Measurements from ENCODE around the gene ARL6IP1. TPM values are rescaled to one million over a fixed set of nuclear protein-coding genes. Genes with fewer than 3 reads are reported as not detected.

The ARL6IP1 gene
- total and polyA plus RNA-seq, 2 of the 13 experiments (the other 11 are each of a cell fraction or from before 2014, with no cell fraction given) = 263 to 373 TPM

DNA sequence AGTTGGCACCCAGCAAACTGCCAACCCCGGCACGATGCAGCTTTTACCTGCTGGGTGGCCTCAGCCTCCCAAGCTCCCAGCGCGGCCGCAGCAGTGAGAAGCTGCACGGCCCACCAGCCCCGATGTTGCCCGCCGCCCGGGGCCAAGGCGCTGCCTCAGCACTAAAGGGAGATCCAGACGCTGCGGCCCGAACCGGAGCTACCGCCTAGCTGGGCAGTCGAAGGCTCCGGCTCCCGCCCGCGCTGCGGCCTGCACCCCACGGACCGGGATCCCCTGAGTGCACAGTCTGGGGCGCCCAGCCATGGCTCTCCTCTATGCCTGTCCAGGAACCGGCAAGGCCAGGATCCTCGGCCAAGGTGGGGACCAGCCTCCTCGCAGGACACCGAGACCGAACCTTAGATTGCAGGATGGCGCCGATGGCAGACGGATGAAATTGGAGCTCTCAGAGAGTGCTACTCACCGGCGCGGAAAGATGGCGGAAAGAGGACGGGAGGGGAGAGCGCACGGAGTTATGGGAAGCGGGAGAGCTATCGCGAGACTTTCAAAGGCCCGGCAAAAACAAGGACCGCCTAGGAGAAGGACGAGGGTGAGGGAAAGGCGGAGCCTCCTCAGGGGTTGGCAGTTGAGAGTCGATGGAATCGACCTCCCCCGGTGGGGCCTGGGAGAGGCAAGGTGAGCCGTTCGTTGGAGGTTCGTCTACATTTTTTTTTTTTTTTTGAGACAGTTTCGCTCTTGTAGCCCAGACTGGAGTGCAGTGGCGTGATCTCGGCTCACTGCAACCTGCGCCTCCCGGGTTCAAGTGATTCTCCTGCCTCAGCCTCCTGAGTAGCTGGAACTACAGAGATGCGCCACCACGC is 11.3 kb downstream of the ARL6IP1 start, which contains the start of gene RPS15A (continued):
- TF ChIP-seq ZNF263 (CRISPR knock-in tag; IDR thresholded peaks at IDR 0.05) = peak; percentile 90
- TF ChIP-seq, protein P1, sequence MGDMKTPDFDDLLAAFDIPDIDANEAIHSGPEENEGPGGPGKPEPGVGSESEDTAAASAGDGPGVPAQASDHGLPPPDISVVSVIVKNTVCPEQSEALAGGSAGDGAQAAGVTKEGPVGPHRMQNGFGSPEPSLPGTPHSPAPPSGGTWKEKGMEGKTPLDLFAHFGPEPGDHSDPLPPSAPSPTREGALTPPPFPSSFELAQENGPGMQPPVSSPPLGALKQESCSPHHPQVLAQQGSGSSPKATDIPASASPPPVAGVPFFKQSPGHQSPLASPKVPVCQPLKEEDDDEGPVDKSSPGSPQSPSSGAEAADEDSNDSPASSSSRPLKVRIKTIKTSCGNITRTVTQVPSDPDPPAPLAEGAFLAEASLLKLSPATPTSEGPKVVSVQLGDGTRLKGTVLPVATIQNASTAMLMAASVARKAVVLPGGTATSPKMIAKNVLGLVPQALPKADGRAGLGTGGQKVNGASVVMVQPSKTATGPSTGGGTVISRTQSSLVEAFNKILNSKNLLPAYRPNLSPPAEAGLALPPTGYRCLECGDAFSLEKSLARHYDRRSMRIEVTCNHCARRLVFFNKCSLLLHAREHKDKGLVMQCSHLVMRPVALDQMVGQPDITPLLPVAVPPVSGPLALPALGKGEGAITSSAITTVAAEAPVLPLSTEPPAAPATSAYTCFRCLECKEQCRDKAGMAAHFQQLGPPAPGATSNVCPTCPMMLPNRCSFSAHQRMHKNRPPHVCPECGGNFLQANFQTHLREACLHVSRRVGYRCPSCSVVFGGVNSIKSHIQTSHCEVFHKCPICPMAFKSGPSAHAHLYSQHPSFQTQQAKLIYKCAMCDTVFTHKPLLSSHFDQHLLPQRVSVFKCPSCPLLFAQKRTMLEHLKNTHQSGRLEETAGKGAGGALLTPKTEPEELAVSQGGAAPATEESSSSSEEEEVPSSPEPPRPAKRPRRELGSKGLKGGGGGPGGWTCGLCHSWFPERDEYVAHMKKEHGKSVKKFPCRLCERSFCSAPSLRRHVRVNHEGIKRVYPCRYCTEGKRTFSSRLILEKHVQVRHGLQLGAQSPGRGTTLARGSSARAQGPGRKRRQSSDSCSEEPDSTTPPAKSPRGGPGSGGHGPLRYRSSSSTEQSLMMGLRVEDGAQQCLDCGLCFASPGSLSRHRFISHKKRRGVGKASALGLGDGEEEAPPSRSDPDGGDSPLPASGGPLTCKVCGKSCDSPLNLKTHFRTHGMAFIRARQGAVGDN (CRISPR knock-in tag; IDR thresholded peaks at IDR 0.05) = peak; percentile 97
- TF ChIP-seq TOPORS (CRISPR knock-in tag; IDR thresholded peaks at IDR 0.05) = peak; percentile 98
- peak; percentile 78 for TF ChIP-seq GFI1 (CRISPR knock-in tag; IDR thresholded peaks at IDR 0.05; ENCODE audit: borderline replicate concordance)
- peak; percentile 98 for TF ChIP-seq THAP9 (CRISPR knock-in tag; IDR thresholded peaks at IDR 0.05; ENCODE audit: borderline replicate concordance)
- TF ChIP-seq, protein P2, sequence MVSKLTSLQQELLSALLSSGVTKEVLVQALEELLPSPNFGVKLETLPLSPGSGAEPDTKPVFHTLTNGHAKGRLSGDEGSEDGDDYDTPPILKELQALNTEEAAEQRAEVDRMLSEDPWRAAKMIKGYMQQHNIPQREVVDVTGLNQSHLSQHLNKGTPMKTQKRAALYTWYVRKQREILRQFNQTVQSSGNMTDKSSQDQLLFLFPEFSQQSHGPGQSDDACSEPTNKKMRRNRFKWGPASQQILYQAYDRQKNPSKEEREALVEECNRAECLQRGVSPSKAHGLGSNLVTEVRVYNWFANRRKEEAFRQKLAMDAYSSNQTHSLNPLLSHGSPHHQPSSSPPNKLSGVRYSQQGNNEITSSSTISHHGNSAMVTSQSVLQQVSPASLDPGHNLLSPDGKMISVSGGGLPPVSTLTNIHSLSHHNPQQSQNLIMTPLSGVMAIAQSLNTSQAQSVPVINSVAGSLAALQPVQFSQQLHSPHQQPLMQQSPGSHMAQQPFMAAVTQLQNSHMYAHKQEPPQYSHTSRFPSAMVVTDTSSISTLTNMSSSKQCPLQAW (CRISPR knock-in tag; IDR thresholded peaks at IDR 0.05) = peak; percentile 97
- peak; percentile 97 for TF ChIP-seq EED (CRISPR knock-in tag; IDR thresholded peaks at IDR 0.05)
- peak; percentile 94 for TF ChIP-seq ZFAT (CRISPR knock-in tag; conservative IDR thresholded peaks at IDR 0.05)
- TF ChIP-seq ERF (CRISPR knock-in tag; IDR thresholded peaks at IDR 0.05) = peak; percentile 99
- TF ChIP-seq YEATS2 (CRISPR knock-in tag; IDR thresholded peaks at IDR 0.05; ENCODE audit: borderline replicate concordance) = peak; percentile 100
- peak; percentile 87; the same call in 1 of the 2 replicates for TF ChIP-seq ZNF251 (CRISPR knock-in tag; IDR thresholded peaks at IDR 0.05)
- TF ChIP-seq JUN (CRISPR knock-in tag; IDR thresholded peaks at IDR 0.05) = peak; percentile 87
- TF ChIP-seq, protein P3, sequence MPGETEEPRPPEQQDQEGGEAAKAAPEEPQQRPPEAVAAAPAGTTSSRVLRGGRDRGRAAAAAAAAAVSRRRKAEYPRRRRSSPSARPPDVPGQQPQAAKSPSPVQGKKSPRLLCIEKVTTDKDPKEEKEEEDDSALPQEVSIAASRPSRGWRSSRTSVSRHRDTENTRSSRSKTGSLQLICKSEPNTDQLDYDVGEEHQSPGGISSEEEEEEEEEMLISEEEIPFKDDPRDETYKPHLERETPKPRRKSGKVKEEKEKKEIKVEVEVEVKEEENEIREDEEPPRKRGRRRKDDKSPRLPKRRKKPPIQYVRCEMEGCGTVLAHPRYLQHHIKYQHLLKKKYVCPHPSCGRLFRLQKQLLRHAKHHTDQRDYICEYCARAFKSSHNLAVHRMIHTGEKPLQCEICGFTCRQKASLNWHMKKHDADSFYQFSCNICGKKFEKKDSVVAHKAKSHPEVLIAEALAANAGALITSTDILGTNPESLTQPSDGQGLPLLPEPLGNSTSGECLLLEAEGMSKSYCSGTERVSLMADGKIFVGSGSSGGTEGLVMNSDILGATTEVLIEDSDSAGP (CRISPR knock-in tag; IDR thresholded peaks at IDR 0.05; ENCODE audit: borderline replicate concordance) = peak; percentile 98
- peak; percentile 41; the same call in 1 of the 2 replicates for TF ChIP-seq ZNF770 (CRISPR knock-in tag; IDR thresholded peaks at IDR 0.05)
